ENCODE results near the gene LPCAT4. TPM values are rescaled to one million over a fixed set of nuclear protein-coding genes. Genes with fewer than 3 reads are reported as not detected.
A peak's percentile ranks its signal among the peaks of the same experiment; 100 is the strongest.

Gene LPCAT4
- total and polyA plus RNA-seq, 4 donors: 1.1 to 2.4 (median 1.8) TPM

- Histone ChIP-seq H3K4me1 (ENCODE audit: control insufficient read depth in 4 of 4, insufficient read depth in 4 of 4, low read length in 3 of 4) (peaks cover 0 to 16% (median 4%) of the 10 kb centered on the region in 4 donors), H3K9me3 (ENCODE audit: control insufficient read depth in 4 of 4, low read length in 3 of 4) (no peaks in the 10 kb centered on the region), H3K27ac (ENCODE audit: low read depth in 1 of 2, low read length in 2 of 2) (peak overlapping the region; percentile 20 to 59), H3K9ac (ENCODE audit: low read depth in 1 of 2, low read length in 2 of 2) (peak overlapping the region in 1 of 2 donors; percentile 21), H3K27me3 (ENCODE audit: control insufficient read depth in 4 of 4, insufficient read depth in 4 of 4, low read length in 3 of 4) (no peaks in the 10 kb centered on the region), H3K36me3 (ENCODE audit: control insufficient read depth in 4 of 4, insufficient read depth in 3 of 4, low read depth in 1 of 4, low read length in 3 of 4) (peaks cover 0 to 1% (median 0%) of the 10 kb centered on the region in 4 donors), H3K4me3 (ENCODE audit: low read depth in 1 of 3, low read length in 3 of 3) (no peak overlapping the region)
- TF ChIP-seq TAF1 (conservative IDR thresholded peaks at IDR 0.05) (no peak), NR2F2 (IDR thresholded peaks at IDR 0.05) (no peak), FOXA2 (IDR thresholded peaks at IDR 0.05) (no peak), ZBTB33 (IDR thresholded peaks at IDR 0.05) (no peak), RXRA (IDR thresholded peaks at IDR 0.05) (no peak), MAX (IDR thresholded peaks at IDR 0.05) (no peak), GABPA (IDR thresholded peaks at IDR 0.05 in 1 of 2, conservative IDR thresholded peaks at IDR 0.05 in 1 of 2) (no peak), SP1 (IDR thresholded peaks at IDR 0.05) (no peak), FOXA1 (IDR thresholded peaks at IDR 0.05) (no peak), YY1 (IDR thresholded peaks at IDR 0.05) (no peak)
- 83% methylated on average over 4 of the region's 4 CpGs for WGBS
- no peak for DNase-seq (ENCODE audit: low spot score)
These were observed 32.3 kb downstream of the LPCAT4 start for GRCh38 chr15:34334672-34335071.

- WGBS: 98% methylated on average over 6 of the region's 6 CpGs
- no peak overlapping the region for H3K4me3 ChIP-seq (ENCODE audit: low read depth in 1 of 3, low read length in 3 of 3)
- H3K9me3 ChIP-seq (ENCODE audit: control insufficient read depth in 4 of 4, low read length in 3 of 4): no peaks in the 10 kb centered on the region
- no peak for TF ChIP-seq FOXA2 (IDR thresholded peaks at IDR 0.05)
- no peak for TF ChIP-seq ATF3 (IDR thresholded peaks at IDR 0.05)
- TF ChIP-seq CTCF (IDR thresholded peaks at IDR 0.05; ENCODE audit: low read depth, low read length, missing input control): no peak
- TF ChIP-seq TAF1 (conservative IDR thresholded peaks at IDR 0.05): no peak
- no peak for TF ChIP-seq NR2F2 (IDR thresholded peaks at IDR 0.05)
- no peak for TF ChIP-seq RAD21 (IDR thresholded peaks at IDR 0.05)
- no peak for TF ChIP-seq FOXA1 (IDR thresholded peaks at IDR 0.05)
- TF ChIP-seq JUND (IDR thresholded peaks at IDR 0.05): no peak
- TF ChIP-seq REST (IDR thresholded peaks at IDR 0.05): no peak
- no peak for TF ChIP-seq YY1 (IDR thresholded peaks at IDR 0.05)
- no peak for TF ChIP-seq RXRA (IDR thresholded peaks at IDR 0.05)
- no peak for TF ChIP-seq SP1 (IDR thresholded peaks at IDR 0.05)
- no peak for TF ChIP-seq GABPA (IDR thresholded peaks at IDR 0.05 in 1 of 2, conservative IDR thresholded peaks at IDR 0.05 in 1 of 2)
- TF ChIP-seq EGR1 (IDR thresholded peaks at IDR 0.05; ENCODE audit: low read depth in 2 of 2): no peak
- TF ChIP-seq ZBTB33 (IDR thresholded peaks at IDR 0.05): no peak
- no peak for TF ChIP-seq HNF4G (IDR thresholded peaks at IDR 0.05)
- TF ChIP-seq HNF4A (conservative IDR thresholded peaks at IDR 0.05): no peak
- TF ChIP-seq MAX (IDR thresholded peaks at IDR 0.05): no peak
- H3K9ac ChIP-seq (ENCODE audit: low read depth in 1 of 2, low read length in 2 of 2): no peak overlapping the region
- peaks cover 0 to 10% (median 4%) of the 10 kb centered on the region in 4 donors for H3K4me1 ChIP-seq (ENCODE audit: control insufficient read depth in 4 of 4, insufficient read depth in 4 of 4, low read length in 3 of 4)
- no peaks in the 10 kb centered on the region for H3K27me3 ChIP-seq (ENCODE audit: control insufficient read depth in 4 of 4, insufficient read depth in 4 of 4, low read length in 3 of 4)
- H3K36me3 ChIP-seq (ENCODE audit: control insufficient read depth in 4 of 4, insufficient read depth in 3 of 4, low read depth in 1 of 4, low read length in 3 of 4): no peaks in the 10 kb centered on the region
- no peak overlapping the region for H3K27ac ChIP-seq (ENCODE audit: low read depth in 1 of 2, low read length in 2 of 2)
- DNase-seq (ENCODE audit: low spot score): no peak
These were observed 34.4 kb downstream of the LPCAT4 start for GRCh38 chr15:34332553-34333120.
